ENCODE results near the gene RTL10.

GRCh38 chr22:19806213-19807160 lies 48.2 kb downstream of the RTL10 start:
- TF ChIP-seq ZBTB33 (IDR thresholded peaks at IDR 0.05; ENCODE audit: borderline replicate concordance, low read depth): no peak
- no peak for TF ChIP-seq RXRA (IDR thresholded peaks at IDR 0.05; ENCODE audit: borderline replicate concordance, low read depth)
- TF ChIP-seq IRF3 (IDR thresholded peaks at IDR 0.05; ENCODE audit: low read depth, low read length): no peak
